ENCODE measurements around the gene GATA3. TPM values are rescaled to one million over a fixed set of nuclear protein-coding genes. Genes with fewer than 3 reads are reported as not detected.

GATA3 gene
- total and polyA plus RNA-seq, 9 donors: 0.11 to 9.8 (median 0.33) TPM

DNA sequence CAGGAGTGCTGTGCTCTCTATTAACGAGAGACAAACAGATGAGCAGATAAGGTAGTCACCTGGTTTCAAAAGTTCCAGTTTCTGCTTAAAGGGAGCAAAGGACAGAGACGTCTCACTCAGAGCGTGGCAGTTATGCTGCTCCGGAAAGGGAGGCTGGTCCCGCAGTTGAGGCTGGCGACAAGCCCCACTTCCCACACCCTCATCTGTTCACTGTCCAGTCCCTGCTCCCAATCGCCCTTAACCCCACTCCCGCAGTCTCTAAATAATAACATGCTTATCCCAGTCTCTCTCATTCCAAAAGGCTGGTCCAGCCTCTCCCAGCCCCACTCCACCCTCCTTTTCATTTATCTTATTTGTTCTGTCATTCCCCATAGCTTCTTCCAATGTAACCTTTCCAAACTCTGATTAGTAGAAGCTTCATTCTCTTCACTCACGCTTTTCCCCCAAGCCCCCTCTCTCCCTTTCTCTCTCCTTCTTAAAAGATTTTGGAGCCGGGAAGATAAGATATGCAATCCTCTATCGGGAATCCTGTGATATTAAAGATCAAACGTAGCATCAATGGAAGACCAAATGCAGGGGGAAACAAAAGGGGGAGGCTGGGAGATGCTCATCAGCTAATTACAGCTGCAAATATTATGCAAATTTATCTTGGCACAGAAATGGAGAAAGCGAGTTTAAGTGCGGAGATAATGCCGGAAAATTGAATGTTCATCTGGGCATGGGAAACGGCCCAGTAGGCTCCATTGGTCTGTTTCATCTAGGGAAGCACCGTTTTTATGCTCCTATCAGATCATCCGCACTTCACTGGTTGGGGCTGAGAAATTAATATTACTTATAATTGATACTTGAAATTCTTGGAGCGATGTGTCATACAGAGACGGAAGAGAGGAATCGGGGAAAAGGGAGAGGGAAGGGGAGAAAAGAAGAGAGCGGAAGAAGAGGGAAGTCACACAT is 16.3 kb upstream of the GATA3 start:
- no peak overlapping the region for H3K27ac ChIP-seq (ENCODE audit: low read length)
- WGBS (ENCODE audit: insufficient coverage): 0% methylated on average over 8 of the region's 22 CpGs
- peaks cover 30% of the 10 kb centered on the region for H3K4me1 ChIP-seq (ENCODE audit: control insufficient read depth, insufficient read depth, low read length)
- H3K27me3 ChIP-seq (ENCODE audit: control insufficient read depth, insufficient read depth, low read length): peaks cover 95% of the 10 kb centered on the region
- DNase-seq: no peak
- no peaks in the 10 kb centered on the region for H3K36me3 ChIP-seq (ENCODE audit: control insufficient read depth, insufficient read depth, low read length)
- no peaks in the 10 kb centered on the region for H3K9me3 ChIP-seq (replicated peaks; ENCODE audit: control insufficient read depth, low read depth, low read length)
- H3K4me3 ChIP-seq (ENCODE audit: low read length): no peak overlapping the region

DNA sequence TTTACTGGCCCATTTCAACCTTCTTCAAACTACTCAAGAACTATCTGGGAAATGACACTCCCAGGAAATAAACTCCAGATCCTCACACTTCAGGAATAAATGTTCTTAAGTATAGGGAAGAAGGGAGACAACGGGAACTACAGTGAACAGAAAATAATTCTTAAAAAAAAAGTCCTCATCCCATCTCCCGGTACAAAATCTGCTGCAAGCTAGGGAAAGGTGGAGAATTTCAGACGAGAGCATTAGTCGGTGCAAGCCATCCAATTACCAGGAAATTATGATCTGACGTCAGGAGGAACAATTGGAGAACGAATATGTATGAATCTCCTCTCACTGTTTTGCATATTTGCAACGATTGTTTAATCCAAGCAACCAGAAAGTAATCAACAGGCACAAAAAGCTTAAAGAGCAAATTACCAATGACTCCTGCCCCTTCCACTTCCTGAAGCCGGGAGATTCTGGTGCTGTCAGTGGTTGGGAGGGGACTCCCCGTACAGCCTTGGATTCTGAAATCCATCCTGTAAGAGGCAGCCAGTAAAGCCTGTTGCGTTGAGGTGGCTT is 15.1 kb upstream of the GATA3 start:
- H3K4me3 ChIP-seq (ENCODE audit: low read length): no peak overlapping the region
- DNase-seq: no peak
- H3K9me3 ChIP-seq (replicated peaks; ENCODE audit: control insufficient read depth, low read depth, low read length): no peaks in the 10 kb centered on the region
- 0% methylated on average over 1 of the region's 10 CpGs for WGBS (ENCODE audit: insufficient coverage)
- peaks cover 95% of the 10 kb centered on the region for H3K27me3 ChIP-seq (ENCODE audit: control insufficient read depth, insufficient read depth, low read length)
- no peaks in the 10 kb centered on the region for H3K36me3 ChIP-seq (ENCODE audit: control insufficient read depth, insufficient read depth, low read length)
- H3K27ac ChIP-seq (ENCODE audit: low read length): no peak overlapping the region
- peaks cover 26% of the 10 kb centered on the region for H3K4me1 ChIP-seq (ENCODE audit: control insufficient read depth, insufficient read depth, low read length)

DNA sequence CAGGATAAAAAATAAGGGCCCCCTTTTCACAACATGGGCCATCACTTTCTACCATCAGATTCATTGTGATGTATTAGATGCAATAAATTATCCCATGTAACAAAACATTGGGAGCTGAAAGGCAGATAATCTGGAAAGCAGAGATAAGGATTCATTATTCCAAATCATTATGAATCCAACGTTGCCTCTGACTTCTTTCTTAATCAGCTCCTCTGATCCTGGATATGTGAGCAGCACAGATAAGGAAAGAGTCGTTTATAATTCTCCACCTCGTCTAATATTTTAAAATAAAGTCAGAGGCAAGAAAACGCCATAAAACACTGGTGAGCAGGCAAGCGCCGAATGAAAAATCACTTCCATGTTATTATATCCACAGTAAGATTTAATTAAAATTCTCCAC is 13.8 kb upstream of the GATA3 start:
- no peak for DNase-seq
- Histone ChIP-seq H3K27me3 (ENCODE audit: control insufficient read depth, insufficient read depth, low read length) (peaks cover 95% of the 10 kb centered on the region), H3K9me3 (replicated peaks; ENCODE audit: control insufficient read depth, low read depth, low read length) (no peaks in the 10 kb centered on the region), H3K4me1 (ENCODE audit: control insufficient read depth, insufficient read depth, low read length) (peaks cover 31% of the 10 kb centered on the region), H3K4me3 (ENCODE audit: low read length) (no peak overlapping the region), H3K27ac (ENCODE audit: low read length) (no peak overlapping the region), H3K36me3 (ENCODE audit: control insufficient read depth, insufficient read depth, low read length) (no peaks in the 10 kb centered on the region)
- no CpG with 5 or more reads among the region's 6 CpGs for WGBS (ENCODE audit: insufficient coverage)

DNA sequence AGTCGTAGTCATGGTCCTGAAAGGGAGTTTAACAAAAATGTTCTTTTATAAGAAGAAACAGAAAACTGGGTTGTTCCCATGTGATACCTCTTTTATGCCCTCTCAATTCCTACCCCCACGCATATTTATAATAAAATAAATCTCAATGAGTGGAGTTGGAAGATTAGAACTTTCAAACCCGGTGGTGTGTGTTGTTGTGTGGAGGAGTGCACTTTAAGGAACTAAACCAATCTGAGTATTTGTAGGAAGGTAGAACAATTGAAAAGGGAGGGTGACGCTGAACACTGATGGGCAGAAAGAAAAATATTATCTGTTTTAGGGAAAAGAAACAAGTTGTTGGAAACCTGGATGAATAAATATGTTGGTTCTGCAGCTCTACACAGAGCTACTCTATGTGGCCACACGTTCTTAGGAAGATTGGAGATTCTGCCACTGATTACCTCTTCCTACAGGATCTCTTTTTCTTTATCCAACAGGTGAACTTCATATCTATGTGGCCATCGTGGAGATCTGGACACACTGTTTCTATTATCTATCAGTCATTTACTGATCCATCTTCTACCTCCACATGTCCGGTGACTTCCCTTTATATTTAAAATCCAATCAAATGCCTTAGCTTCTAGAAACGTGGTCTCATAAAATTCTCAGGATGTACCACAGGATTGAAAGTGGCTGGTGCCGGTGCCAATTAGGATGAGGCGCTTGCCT is 13.1 kb upstream of the GATA3 start:
- peaks cover 25% of the 10 kb centered on the region for H3K4me1 ChIP-seq (ENCODE audit: control insufficient read depth, insufficient read depth, low read length)
- 0% methylated on average over 6 of the region's 10 CpGs for WGBS (ENCODE audit: insufficient coverage)
- DNase-seq: no peak
- no peak overlapping the region for H3K4me3 ChIP-seq (ENCODE audit: low read length)
- H3K27ac ChIP-seq (ENCODE audit: low read length): no peak overlapping the region
- H3K36me3 ChIP-seq (ENCODE audit: control insufficient read depth, insufficient read depth, low read length): no peaks in the 10 kb centered on the region
- peaks cover 95% of the 10 kb centered on the region for H3K27me3 ChIP-seq (ENCODE audit: control insufficient read depth, insufficient read depth, low read length)
- no peaks in the 10 kb centered on the region for H3K9me3 ChIP-seq (replicated peaks; ENCODE audit: control insufficient read depth, low read depth, low read length)

DNA sequence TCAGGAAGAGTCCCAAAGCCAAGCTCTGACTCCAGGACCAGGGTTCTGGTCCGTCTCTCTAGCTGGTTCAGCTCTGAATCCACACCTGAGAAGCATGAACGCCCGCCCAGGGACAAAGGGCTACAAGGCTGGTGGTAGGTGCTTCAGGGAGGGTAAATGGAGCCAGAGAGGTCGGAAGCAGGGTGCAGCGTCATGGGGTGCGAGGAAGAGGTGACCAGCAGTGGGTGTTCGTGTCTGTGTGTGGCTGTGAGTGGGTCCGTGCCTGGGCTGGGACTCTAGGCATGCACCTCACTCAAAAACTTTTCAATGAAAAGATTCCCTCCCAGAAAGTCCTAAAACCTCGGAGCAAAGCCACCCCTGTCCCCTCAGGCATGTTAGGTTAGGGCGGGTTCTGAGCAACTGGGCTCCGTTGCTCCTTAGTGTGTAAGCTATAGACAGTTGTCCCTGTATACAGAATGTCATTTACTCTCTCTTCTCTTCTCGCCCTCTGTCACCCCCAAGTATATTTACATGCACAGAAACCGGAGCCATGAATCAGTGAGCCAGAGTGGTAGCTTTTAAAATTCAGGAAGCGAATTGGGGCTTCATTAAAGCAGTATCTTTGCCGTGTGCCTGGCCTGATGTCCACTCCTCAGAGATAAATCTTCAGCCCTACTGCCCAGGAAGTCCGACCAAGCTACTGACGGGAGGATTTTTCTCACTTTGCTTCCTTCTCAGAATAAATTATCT is 12.3 kb upstream of the GATA3 start:
- no peak overlapping the region for H3K4me3 ChIP-seq (ENCODE audit: low read length)
- H3K27ac ChIP-seq (ENCODE audit: low read length): no peak overlapping the region
- WGBS (ENCODE audit: insufficient coverage): 2% methylated on average over 7 of the region's 17 CpGs
- H3K36me3 ChIP-seq (ENCODE audit: control insufficient read depth, insufficient read depth, low read length): no peaks in the 10 kb centered on the region
- peaks cover 24% of the 10 kb centered on the region for H3K4me1 ChIP-seq (ENCODE audit: control insufficient read depth, insufficient read depth, low read length)
- no peak for DNase-seq
- no peaks in the 10 kb centered on the region for H3K9me3 ChIP-seq (replicated peaks; ENCODE audit: control insufficient read depth, low read depth, low read length)
- H3K27me3 ChIP-seq (ENCODE audit: control insufficient read depth, insufficient read depth, low read length): peaks cover 95% of the 10 kb centered on the region

DNA sequence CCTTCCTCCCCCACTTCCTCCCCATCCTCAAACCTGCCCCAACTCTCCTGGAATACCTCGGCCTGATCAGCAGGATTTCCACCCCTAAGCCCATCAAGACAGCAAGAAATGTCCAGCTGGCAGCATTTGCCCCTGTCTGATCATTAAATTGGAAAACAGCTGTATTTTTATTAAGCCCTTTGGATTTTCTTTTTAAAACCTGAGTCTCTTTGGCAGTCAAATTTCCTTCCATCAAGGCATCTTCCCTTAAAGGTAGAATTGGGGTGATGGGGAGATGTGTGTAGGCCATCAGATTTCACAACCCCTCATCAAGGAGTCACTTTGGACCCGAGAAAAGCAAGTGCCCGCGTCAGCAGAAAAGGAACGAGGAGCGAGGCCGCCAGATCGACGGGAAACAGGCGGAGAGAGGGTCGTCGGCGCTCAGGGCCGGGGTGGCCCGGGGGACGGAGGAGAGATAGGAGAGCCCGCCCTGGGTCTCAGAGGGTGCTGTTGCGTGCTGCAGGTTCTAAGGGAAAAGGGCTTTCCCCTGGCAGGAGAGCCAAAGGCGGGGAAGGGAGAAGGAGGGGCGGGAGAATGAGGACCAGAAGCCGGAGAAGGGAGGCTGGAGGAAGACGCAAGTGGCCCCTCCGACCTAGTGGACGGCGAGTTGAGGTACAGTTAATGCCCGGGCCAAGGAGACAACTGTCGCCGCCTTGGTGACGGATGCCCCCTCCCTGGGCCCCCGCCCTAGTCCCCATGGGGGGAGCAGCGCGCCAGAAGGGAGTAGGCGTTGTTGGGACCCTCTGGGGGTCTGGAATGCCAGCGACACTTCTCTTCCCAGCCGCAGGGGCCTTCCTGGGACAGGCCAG is 11.5 kb upstream of the GATA3 start:
- Histone ChIP-seq H3K27ac (ENCODE audit: low read length) (no peak overlapping the region), H3K4me3 (ENCODE audit: low read length) (no peak overlapping the region), H3K27me3 (ENCODE audit: control insufficient read depth, insufficient read depth, low read length) (peaks cover 96% of the 10 kb centered on the region), H3K9me3 (replicated peaks; ENCODE audit: control insufficient read depth, low read depth, low read length) (no peaks in the 10 kb centered on the region), H3K4me1 (ENCODE audit: control insufficient read depth, insufficient read depth, low read length) (peaks cover 21% of the 10 kb centered on the region), H3K36me3 (ENCODE audit: control insufficient read depth, insufficient read depth, low read length) (no peaks in the 10 kb centered on the region)
- no peak for DNase-seq
- WGBS (ENCODE audit: insufficient coverage): 2% methylated on average over 23 of the region's 35 CpGs

DNA sequence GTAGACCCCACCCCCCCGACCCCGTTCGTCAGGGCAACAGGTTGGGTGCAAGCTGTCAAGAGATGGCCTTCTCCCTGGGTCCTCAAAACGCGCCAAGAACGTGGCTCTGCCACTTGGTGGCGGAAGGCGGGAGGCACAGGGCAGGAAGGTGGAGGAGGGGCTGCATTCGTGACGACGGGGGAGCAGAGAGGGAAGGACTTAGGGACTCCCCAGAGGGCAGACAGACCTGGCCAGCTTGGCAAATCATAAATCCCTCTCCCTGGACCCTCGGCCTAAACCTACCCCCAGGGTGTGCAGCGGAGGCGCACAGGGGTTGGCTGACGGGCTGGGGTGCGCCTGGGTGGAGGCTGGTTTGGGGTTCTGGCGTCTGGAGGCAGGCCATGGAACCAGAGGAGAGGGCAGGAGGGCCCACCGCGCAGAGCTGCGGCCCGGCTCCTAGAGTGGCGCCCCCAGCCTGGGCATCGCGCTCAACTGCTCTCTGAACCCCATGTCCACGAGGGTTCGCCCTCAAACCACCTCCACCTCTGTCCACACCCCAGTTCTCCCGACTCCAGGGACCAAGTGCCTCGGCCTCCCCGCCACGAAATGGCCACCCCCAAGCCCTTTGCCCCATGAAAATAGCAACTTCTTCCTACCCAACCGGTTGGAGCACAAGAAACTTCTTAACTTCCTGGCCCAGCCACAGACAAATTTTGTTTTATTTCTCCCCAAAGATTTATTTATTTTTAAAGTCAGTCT is 10.8 kb upstream of the GATA3 start:
- H3K27ac ChIP-seq (ENCODE audit: low read length): no peak overlapping the region
- no peaks in the 10 kb centered on the region for H3K36me3 ChIP-seq (ENCODE audit: control insufficient read depth, insufficient read depth, low read length)
- DNase-seq: no peak
- H3K4me1 ChIP-seq (ENCODE audit: control insufficient read depth, insufficient read depth, low read length): peaks cover 21% of the 10 kb centered on the region
- peaks cover 96% of the 10 kb centered on the region for H3K27me3 ChIP-seq (ENCODE audit: control insufficient read depth, insufficient read depth, low read length)
- 2% methylated on average over 22 of the region's 31 CpGs for WGBS (ENCODE audit: insufficient coverage)
- no peak overlapping the region for H3K4me3 ChIP-seq (ENCODE audit: low read length)
- no peaks in the 10 kb centered on the region for H3K9me3 ChIP-seq (replicated peaks; ENCODE audit: control insufficient read depth, low read depth, low read length)

DNA sequence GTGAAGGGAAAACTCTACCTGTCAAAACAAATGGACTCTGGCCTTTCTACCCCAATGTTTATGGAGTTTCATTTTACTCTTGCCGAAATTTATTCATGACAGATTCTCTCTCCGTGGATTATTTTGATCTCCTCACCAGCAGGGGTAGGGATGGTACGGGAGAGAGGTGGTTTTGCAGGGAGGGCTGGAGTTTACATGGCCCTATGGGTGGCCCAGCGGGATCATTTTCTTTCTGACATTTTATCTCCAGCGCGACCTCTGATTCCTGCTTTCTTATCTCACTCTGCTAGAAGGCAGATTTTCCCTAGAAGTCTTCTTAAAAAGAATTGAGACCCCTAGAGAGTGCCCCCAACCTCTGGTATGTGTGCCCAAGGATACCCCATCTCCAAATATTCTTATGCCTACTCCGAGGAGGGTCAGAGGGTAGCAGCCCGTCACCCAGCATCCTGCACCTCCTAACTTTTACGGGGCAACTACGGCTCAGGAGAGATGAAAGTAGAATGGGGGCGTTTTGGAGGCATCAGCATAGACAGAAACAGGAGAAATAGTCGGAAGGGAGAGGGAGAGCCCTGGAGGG is 10.1 kb upstream of the GATA3 start:
- peaks cover 21% of the 10 kb centered on the region for H3K4me1 ChIP-seq (ENCODE audit: control insufficient read depth, insufficient read depth, low read length)
- WGBS (ENCODE audit: insufficient coverage): 0% methylated on average over 1 of the region's 12 CpGs
- no peak for DNase-seq
- no peaks in the 10 kb centered on the region for H3K36me3 ChIP-seq (ENCODE audit: control insufficient read depth, insufficient read depth, low read length)
- H3K27me3 ChIP-seq (ENCODE audit: control insufficient read depth, insufficient read depth, low read length): peaks cover 96% of the 10 kb centered on the region
- H3K9me3 ChIP-seq (replicated peaks; ENCODE audit: control insufficient read depth, low read depth, low read length): no peaks in the 10 kb centered on the region
- no peak overlapping the region for H3K27ac ChIP-seq (ENCODE audit: low read length)
- H3K4me3 ChIP-seq (ENCODE audit: low read length): no peak overlapping the region

Data from muscle of leg (tissue), 11 donors.